Mesendoderm (in vitro differentiated cells): Measurements from ENCODE around the gene P2RX6.

ENCODE experiments used
- DNase-seq: peaks from one replicate; pipeline ENCODE4 v3.0.0; 2013
- H2AK5ac ChIP-seq: 2 replicates; pipeline ENCODE4 v1.6.1; 2013; ENCODE audit warnings: low read length, inconsistent platforms
- H2BK120ac ChIP-seq: 2 replicates; pipeline ENCODE4 v1.6.1; 2013; ENCODE audit warnings: low read depth, mild to moderate bottlenecking, low read length, moderate library complexity, mixed read lengths
- H2BK15ac ChIP-seq: replicated peaks from 2 replicates; pipeline ENCODE4 v1.6.1; 2013; ENCODE audit warnings: low read depth, mild to moderate bottlenecking, moderate library complexity
- H2BK5ac ChIP-seq: 2 replicates; pipeline ENCODE4 v1.6.1; 2013; ENCODE audit warnings: low read length, inconsistent platforms
- H3K18ac ChIP-seq: 2 replicates; pipeline ENCODE4 v1.6.1; 2013; ENCODE audit warnings: mild to moderate bottlenecking, low read length, mixed read lengths
- H3K23ac ChIP-seq: one replicate; pipeline ENCODE4 v1.6.1; 2013; ENCODE audit warnings: low read length
- H3K27ac ChIP-seq: 2 replicates; pipeline ENCODE4 v1.5.1; 2013; ENCODE audit warnings: low read depth, mild to moderate bottlenecking, inconsistent platforms, low read length, moderate library complexity
- H3K27me3 ChIP-seq: 2 replicates; pipeline ENCODE4 v1.6.1; 2013; ENCODE audit warnings: low read length, control low read depth, mild to moderate bottlenecking, inconsistent platforms; ENCODE audit not compliant: insufficient read depth, poor library complexity
- H3K36me3 ChIP-seq: 2 replicates; pipeline ENCODE4 v1.6.1; 2013; ENCODE audit warnings: low read length, inconsistent platforms; ENCODE audit not compliant: control insufficient read depth, insufficient read depth
- H3K4ac ChIP-seq: one replicate; pipeline ENCODE4 v1.6.1; 2013; ENCODE audit warnings: low read depth, mild to moderate bottlenecking, low read length, moderate library complexity
- H3K4me1 ChIP-seq: 2 replicates; pipeline ENCODE4 v1.6.1; 2013; ENCODE audit warnings: low read depth, low read length, inconsistent platforms; ENCODE audit not compliant: control insufficient read depth
- H3K4me2 ChIP-seq: 2 replicates; pipeline ENCODE4 v1.6.1; 2013; ENCODE audit warnings: low read length
- H3K4me3 ChIP-seq: 2 replicates; pipeline ENCODE4 v1.5.1; 2013; ENCODE audit warnings: mild to moderate bottlenecking, low read length
- H3K56ac ChIP-seq: one replicate; pipeline ENCODE4 v1.6.1; 2013; ENCODE audit warnings: low read length
- H3K79me1 ChIP-seq: 2 replicates; pipeline ENCODE4 v1.6.1; 2013; ENCODE audit warnings: low read length, inconsistent platforms
- H3K79me2 ChIP-seq: 2 replicates; pipeline ENCODE4 v1.6.1; 2013; ENCODE audit warnings: mild to moderate bottlenecking, low read length; ENCODE audit not compliant: control insufficient read depth, insufficient read depth
- H3K9ac ChIP-seq: 2 replicates; pipeline ENCODE4 v1.6.1; 2013; ENCODE audit warnings: low read length, inconsistent platforms
- H4K5ac ChIP-seq: one replicate; pipeline ENCODE4 v1.6.1; 2013; ENCODE audit warnings: low read length
- H4K8ac ChIP-seq: one replicate; pipeline ENCODE4 v1.6.1; 2013; ENCODE audit warnings: low read depth, mild to moderate bottlenecking, control low read depth, low read length, moderate library complexity
- WGBS: extraction: QIAGEN DNeasy Blood & Tissue Kit; methylation state at CpG from one replicate; pipeline ENCODE4 v1.1.7; 2013; ENCODE audit warnings: low lambda C conversion rate, missing lambda C conversion rate; ENCODE audit not compliant: insufficient coverage; ENCODE audit errors: extremely low coverage; 5-methylcytosine and 5-hydroxymethylcytosine counted together

The P2RX6 gene

DNA sequence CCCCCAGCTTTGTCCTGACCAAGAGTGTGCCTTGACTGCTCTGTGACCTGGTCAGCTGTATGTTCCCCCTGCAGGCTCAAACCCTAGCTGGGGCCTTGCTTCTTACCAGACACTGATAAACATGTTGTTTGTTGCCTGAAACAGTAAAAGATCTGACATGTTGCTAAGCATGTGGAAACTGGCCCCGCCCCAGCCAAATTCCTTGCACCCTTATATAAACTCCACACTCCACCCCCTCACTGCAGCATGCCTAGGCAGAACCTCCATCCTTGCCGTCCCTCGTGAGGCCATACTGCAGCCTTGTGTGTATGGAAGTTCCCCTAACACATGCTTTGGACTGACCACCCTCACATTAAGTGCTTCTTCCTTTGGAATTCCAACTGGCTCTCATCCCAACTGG lies 58.1 kb downstream of the P2RX6 start:
- H2BK15ac ChIP-seq, result no peak overlapping the region
- WGBS, result no CpG with 5 or more reads among the region's 3 CpGs
- no peak overlapping the region for H2AK5ac ChIP-seq
- no peak overlapping the region for H3K4me3 ChIP-seq
- no peak overlapping the region for H3K27ac ChIP-seq
- no peaks in the 10 kb centered on the region for H3K36me3 ChIP-seq
- no peak for DNase-seq
- H4K8ac ChIP-seq, result no peak overlapping the region
- H3K27me3 ChIP-seq, result no peaks in the 10 kb centered on the region
- no peak overlapping the region for H3K9ac ChIP-seq
- H2BK120ac ChIP-seq, result no peak overlapping the region
- H3K79me2 ChIP-seq, result no peaks in the 10 kb centered on the region
- no peak overlapping the region for H3K56ac ChIP-seq
- no peak overlapping the region for H3K18ac ChIP-seq
- no peak overlapping the region for H3K23ac ChIP-seq
- H3K4me2 ChIP-seq, result no peak overlapping the region
- H3K4ac ChIP-seq, result no peak overlapping the region
- H3K79me1 ChIP-seq, result no peaks in the 10 kb centered on the region
- H4K5ac ChIP-seq, result no peak overlapping the region
- H3K4me1 ChIP-seq, result no peaks in the 10 kb centered on the region
- H2BK5ac ChIP-seq, result no peak overlapping the region

DNA sequence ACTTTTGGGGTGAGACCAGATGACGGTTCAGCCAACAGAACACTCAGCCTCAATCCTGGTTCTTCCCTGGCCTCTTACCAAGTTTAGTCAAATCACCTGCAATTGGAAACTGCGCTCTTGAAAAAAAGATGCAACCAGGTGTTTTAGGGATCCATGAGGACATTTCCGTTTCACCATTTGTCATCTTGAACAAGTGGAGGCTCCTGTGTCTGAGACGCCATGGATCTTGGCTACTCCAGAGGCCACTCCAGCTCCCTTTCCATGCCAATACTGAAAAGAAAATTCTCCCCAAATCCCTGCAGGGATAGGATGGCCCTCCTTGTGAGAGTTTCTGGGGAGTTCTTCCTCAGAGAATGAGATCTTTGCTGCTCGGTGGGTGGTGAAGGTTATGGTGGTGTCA lies 58.5 kb downstream of the P2RX6 start:
- no peak overlapping the region for H2AK5ac ChIP-seq
- H3K18ac ChIP-seq, result no peak overlapping the region
- H3K79me1 ChIP-seq, result no peaks in the 10 kb centered on the region
- H3K4ac ChIP-seq, result no peak overlapping the region
- H3K56ac ChIP-seq, result no peak overlapping the region
- no peaks in the 10 kb centered on the region for H3K36me3 ChIP-seq
- H3K9ac ChIP-seq, result no peak overlapping the region
- no peaks in the 10 kb centered on the region for H3K27me3 ChIP-seq
- no peak overlapping the region for H3K4me3 ChIP-seq
- H2BK15ac ChIP-seq, result no peak overlapping the region
- no peak overlapping the region for H3K4me2 ChIP-seq
- H3K4me1 ChIP-seq, result no peaks in the 10 kb centered on the region
- H2BK120ac ChIP-seq, result no peak overlapping the region
- no peak overlapping the region for H2BK5ac ChIP-seq
- H3K79me2 ChIP-seq, result no peaks in the 10 kb centered on the region
- no CpG with 5 or more reads among the region's 5 CpGs for WGBS
- no peak overlapping the region for H4K5ac ChIP-seq
- H3K23ac ChIP-seq, result no peak overlapping the region
- DNase-seq, result no peak
- H3K27ac ChIP-seq, result no peak overlapping the region
- no peak overlapping the region for H4K8ac ChIP-seq

DNA sequence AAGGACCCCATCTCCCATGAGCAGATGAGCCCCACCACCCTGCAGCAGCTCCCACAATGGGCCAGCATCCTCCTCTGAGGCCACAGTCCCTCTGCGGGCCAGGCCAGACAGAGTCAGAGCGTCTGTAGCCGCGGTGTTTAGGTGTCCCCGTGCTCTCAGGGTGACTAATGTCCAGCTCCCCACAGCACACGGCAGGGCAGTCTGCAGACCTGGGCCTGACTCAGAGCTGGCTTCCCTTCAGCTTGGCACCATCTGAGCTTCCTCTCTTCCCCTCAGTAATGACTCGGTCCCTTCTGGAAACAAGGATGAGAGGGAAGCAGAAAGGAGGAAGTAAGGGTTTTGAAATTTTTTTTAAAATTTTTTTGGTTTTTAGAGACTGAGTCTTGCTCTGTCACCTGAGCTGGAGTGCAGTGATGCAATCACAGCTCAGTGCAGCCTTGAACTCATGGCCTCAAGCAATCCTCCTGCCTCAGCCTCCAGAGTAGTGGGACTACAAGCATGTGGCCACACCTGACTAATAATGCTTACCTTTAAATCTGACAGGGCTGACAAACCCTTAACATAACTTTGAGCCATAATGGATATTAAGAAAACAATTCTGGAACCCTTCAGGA lies 59.2 kb downstream of the P2RX6 start:
- Histone ChIP-seq H3K23ac (no peak overlapping the region), H4K8ac (no peak overlapping the region), H3K79me2 (no peaks in the 10 kb centered on the region), H3K27me3 (no peaks in the 10 kb centered on the region), H3K4me1 (no peaks in the 10 kb centered on the region), H2BK15ac (no peak overlapping the region), H3K9ac (no peak overlapping the region), H3K18ac (no peak overlapping the region), H3K79me1 (no peaks in the 10 kb centered on the region), H3K56ac (no peak overlapping the region), H3K36me3 (no peaks in the 10 kb centered on the region), H2AK5ac (no peak overlapping the region), H3K4ac (no peak overlapping the region), H3K27ac (no peak overlapping the region), H3K4me2 (no peak overlapping the region), H2BK120ac (no peak overlapping the region), H4K5ac (no peak overlapping the region), H2BK5ac (no peak overlapping the region), H3K4me3 (no peak overlapping the region)
- DNase-seq, result no peak
- WGBS, result no CpG with 5 or more reads among the region's 7 CpGs

DNA sequence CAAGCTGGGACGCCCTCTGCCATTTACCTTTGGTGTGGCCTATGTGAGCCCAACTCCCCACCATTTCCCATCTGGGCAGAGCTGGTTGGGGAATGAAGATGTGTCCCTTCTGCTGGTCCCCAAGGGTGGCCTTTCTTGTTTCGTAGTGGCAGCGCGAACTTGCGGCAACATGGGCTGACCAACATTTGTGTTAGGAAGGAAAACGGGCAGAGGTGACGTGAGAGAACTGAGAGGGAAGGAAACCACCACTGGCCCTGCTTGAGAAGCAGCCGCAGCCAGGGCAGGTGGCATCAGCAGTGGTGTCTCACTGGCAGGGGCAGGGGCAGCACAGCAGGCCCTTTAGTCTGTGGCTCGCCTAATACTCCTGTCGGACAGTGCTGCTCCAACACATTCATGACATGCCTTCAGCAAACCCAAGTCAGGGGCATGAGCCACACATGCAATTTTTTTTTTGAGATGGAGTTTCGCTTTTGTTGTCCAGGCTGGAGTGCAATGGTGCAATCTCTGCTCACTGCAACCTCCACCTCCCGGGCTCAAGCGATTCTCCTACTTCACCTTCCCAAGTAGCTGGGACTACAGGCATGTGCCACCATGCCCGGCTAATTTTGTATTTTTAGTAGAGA lies 60.7 kb downstream of the P2RX6 start:
- no peaks in the 10 kb centered on the region for H3K79me2 ChIP-seq
- no peak overlapping the region for H3K56ac ChIP-seq
- H3K4me2 ChIP-seq, result no peak overlapping the region
- no peaks in the 10 kb centered on the region for H3K36me3 ChIP-seq
- no peaks in the 10 kb centered on the region for H3K79me1 ChIP-seq
- no peak for DNase-seq
- no peak overlapping the region for H4K8ac ChIP-seq
- H2AK5ac ChIP-seq, result no peak overlapping the region
- no peaks in the 10 kb centered on the region for H3K4me1 ChIP-seq
- no peak overlapping the region for H2BK5ac ChIP-seq
- H2BK120ac ChIP-seq, result no peak overlapping the region
- no peak overlapping the region for H3K18ac ChIP-seq
- WGBS, result no CpG with 5 or more reads among the region's 14 CpGs
- no peak overlapping the region for H4K5ac ChIP-seq
- H3K4me3 ChIP-seq, result no peak overlapping the region
- H3K27me3 ChIP-seq, result no peaks in the 10 kb centered on the region
- H3K27ac ChIP-seq, result no peak overlapping the region
- no peak overlapping the region for H3K4ac ChIP-seq
- no peak overlapping the region for H2BK15ac ChIP-seq
- no peak overlapping the region for H3K9ac ChIP-seq
- no peak overlapping the region for H3K23ac ChIP-seq

DNA sequence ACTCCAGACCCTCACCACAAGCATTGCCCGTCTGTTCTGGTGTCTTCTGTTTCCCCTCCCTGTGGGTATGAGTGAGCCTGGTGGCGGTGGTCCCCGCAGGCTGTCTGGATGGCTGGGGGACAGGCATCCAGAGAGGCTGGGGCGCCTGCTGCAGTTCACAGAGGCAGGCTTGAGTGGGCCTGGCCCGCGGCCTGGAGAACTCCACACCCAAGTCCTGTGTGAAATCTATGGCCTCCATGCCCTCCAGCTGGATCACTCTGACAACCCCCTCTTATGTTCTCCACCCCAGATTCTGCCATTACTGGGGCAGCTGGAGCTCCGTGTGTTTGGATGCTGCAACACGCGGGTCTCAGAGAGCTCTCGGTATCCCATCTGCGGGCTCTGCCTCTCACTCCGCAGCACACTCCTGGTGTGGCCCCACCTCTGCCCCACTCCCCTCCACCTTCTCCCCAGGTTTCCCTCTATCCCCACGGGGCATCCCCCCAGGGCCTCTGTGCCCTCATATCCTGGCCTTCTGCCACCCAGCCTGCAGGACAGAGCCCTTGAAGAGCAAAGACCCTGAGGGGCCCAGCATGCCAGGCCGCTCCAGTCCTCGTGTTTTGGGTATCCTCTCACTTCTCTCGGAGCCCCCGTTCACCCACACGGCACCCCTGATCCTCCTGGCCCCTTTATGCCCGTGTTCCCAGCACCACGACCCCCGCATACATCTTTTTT lies 62.1 kb downstream of the P2RX6 start:
- Histone ChIP-seq H3K9ac (no peak overlapping the region), H3K79me2 (no peaks in the 10 kb centered on the region)

More for the DNA sequence above, 62.1 kb downstream of the P2RX6 start:
- Histone ChIP-seq H4K5ac (no peak overlapping the region), H3K18ac (no peak overlapping the region), H2BK120ac (no peak overlapping the region), H3K36me3 (no peaks in the 10 kb centered on the region), H2BK5ac (no peak overlapping the region), H3K23ac (no peak overlapping the region), H4K8ac (no peak overlapping the region), H2AK5ac (no peak overlapping the region), H3K4me3 (no peak overlapping the region), H3K4me1 (no peaks in the 10 kb centered on the region), H3K4me2 (no peak overlapping the region), H3K4ac (no peak overlapping the region), H2BK15ac (no peak overlapping the region), H3K27me3 (no peaks in the 10 kb centered on the region), H3K79me1 (no peaks in the 10 kb centered on the region), H3K27ac (no peak overlapping the region), H3K56ac (no peak overlapping the region)
- WGBS, result no CpG with 5 or more reads among the region's 21 CpGs
- no peak for DNase-seq
